ENCODE measurements around the gene FAM229B.
"Not testable (repeated sequence)": the region's sequence is repeated elsewhere in the genome, so short reads cannot be mapped to it uniquely, and the experiment has no call there.

Gene FAM229B

GRCh38 chr6:112106026-112106425, 18.6 kb downstream of the FAM229B start:
- H3K4me1 ChIP-seq (ENCODE audit: control insufficient read depth, insufficient read depth, low read length, poor library complexity, severe bottlenecking); H3K9me3 ChIP-seq (ENCODE audit: control insufficient read depth, low read length); H3K4me3 ChIP-seq (ENCODE audit: insufficient read depth, low read depth, low read length, poor library complexity, severe bottlenecking); DNase-seq; H3K36me3 ChIP-seq (ENCODE audit: control insufficient read depth, insufficient read depth, low read length); H3K27ac ChIP-seq (ENCODE audit: insufficient read depth, low read length, poor library complexity, severe bottlenecking); H3K27me3 ChIP-seq (replicated peaks; ENCODE audit: control insufficient read depth, insufficient read depth, low read length, poor library complexity, severe bottlenecking): not testable (repeated sequence)

- H3K36me3 ChIP-seq (ENCODE audit: control insufficient read depth, insufficient read depth, low read length) = no peaks in the 10 kb centered on the region
- no peaks in the 10 kb centered on the region for H3K4me1 ChIP-seq (ENCODE audit: control insufficient read depth, insufficient read depth, low read length, poor library complexity, severe bottlenecking)
- no peak for DNase-seq
- H3K4me3 ChIP-seq (ENCODE audit: insufficient read depth, low read depth, low read length, poor library complexity, severe bottlenecking) = no peak overlapping the region
- no peaks in the 10 kb centered on the region for H3K9me3 ChIP-seq (ENCODE audit: control insufficient read depth, low read length)
- H3K27ac ChIP-seq (ENCODE audit: insufficient read depth, low read length, poor library complexity, severe bottlenecking) = no peak overlapping the region
- H3K27me3 ChIP-seq (replicated peaks; ENCODE audit: control insufficient read depth, insufficient read depth, low read length, poor library complexity, severe bottlenecking) = no peaks in the 10 kb centered on the region
Measured at GRCh38 chr6:112106562-112106961, 19.2 kb downstream of the FAM229B start.

- no peaks in the 10 kb centered on the region for H3K4me1 ChIP-seq (ENCODE audit: control insufficient read depth, insufficient read depth, low read length, poor library complexity, severe bottlenecking)
- H3K36me3 ChIP-seq (ENCODE audit: control insufficient read depth, insufficient read depth, low read length) = no peaks in the 10 kb centered on the region
- H3K27me3 ChIP-seq (replicated peaks; ENCODE audit: control insufficient read depth, insufficient read depth, low read length, poor library complexity, severe bottlenecking) = peaks cover 3% of the 10 kb centered on the region
- DNase-seq = no peak
- no peak overlapping the region for H3K27ac ChIP-seq (ENCODE audit: insufficient read depth, low read length, poor library complexity, severe bottlenecking)
- no peak overlapping the region for H3K4me3 ChIP-seq (ENCODE audit: insufficient read depth, low read depth, low read length, poor library complexity, severe bottlenecking)
- no peaks in the 10 kb centered on the region for H3K9me3 ChIP-seq (ENCODE audit: control insufficient read depth, low read length)
Measured at GRCh38 chr6:112109262-112109661, 21.9 kb downstream of the FAM229B start.

GRCh38 chr6:112113431-112113830, 26.0 kb downstream of the FAM229B start:
- H3K4me3 ChIP-seq (ENCODE audit: insufficient read depth, low read depth, low read length, poor library complexity, severe bottlenecking) = no peak overlapping the region
- no peaks in the 10 kb centered on the region for H3K9me3 ChIP-seq (ENCODE audit: control insufficient read depth, low read length)
- no peak for DNase-seq
- no peaks in the 10 kb centered on the region for H3K36me3 ChIP-seq (ENCODE audit: control insufficient read depth, insufficient read depth, low read length)
- peaks cover 4% of the 10 kb centered on the region for H3K27me3 ChIP-seq (replicated peaks; ENCODE audit: control insufficient read depth, insufficient read depth, low read length, poor library complexity, severe bottlenecking)
- no peak overlapping the region for H3K27ac ChIP-seq (ENCODE audit: insufficient read depth, low read length, poor library complexity, severe bottlenecking)
- no peaks in the 10 kb centered on the region for H3K4me1 ChIP-seq (ENCODE audit: control insufficient read depth, insufficient read depth, low read length, poor library complexity, severe bottlenecking)

- peaks cover 4% of the 10 kb centered on the region for H3K27me3 ChIP-seq (replicated peaks; ENCODE audit: control insufficient read depth, insufficient read depth, low read length, poor library complexity, severe bottlenecking)
- no peak for DNase-seq
- H3K4me1 ChIP-seq (ENCODE audit: control insufficient read depth, insufficient read depth, low read length, poor library complexity, severe bottlenecking) = no peaks in the 10 kb centered on the region
- no peaks in the 10 kb centered on the region for H3K36me3 ChIP-seq (ENCODE audit: control insufficient read depth, insufficient read depth, low read length)
- H3K4me3 ChIP-seq (ENCODE audit: insufficient read depth, low read depth, low read length, poor library complexity, severe bottlenecking) = no peak overlapping the region
- no peaks in the 10 kb centered on the region for H3K9me3 ChIP-seq (ENCODE audit: control insufficient read depth, low read length)
- H3K27ac ChIP-seq (ENCODE audit: insufficient read depth, low read length, poor library complexity, severe bottlenecking) = no peak overlapping the region
Measured at GRCh38 chr6:112113918-112114317, 26.5 kb downstream of the FAM229B start.

GRCh38 chr6:112114577-112115223, 27.3 kb downstream of the FAM229B start:
- H3K4me1 ChIP-seq (ENCODE audit: control insufficient read depth, insufficient read depth, low read length, poor library complexity, severe bottlenecking) = no peaks in the 10 kb centered on the region
- H3K36me3 ChIP-seq (ENCODE audit: control insufficient read depth, insufficient read depth, low read length) = no peaks in the 10 kb centered on the region
- no peak overlapping the region for H3K4me3 ChIP-seq (ENCODE audit: insufficient read depth, low read depth, low read length, poor library complexity, severe bottlenecking)
- H3K27me3 ChIP-seq (replicated peaks; ENCODE audit: control insufficient read depth, insufficient read depth, low read length, poor library complexity, severe bottlenecking) = peaks cover 4% of the 10 kb centered on the region
- H3K27ac ChIP-seq (ENCODE audit: insufficient read depth, low read length, poor library complexity, severe bottlenecking) = no peak overlapping the region
- no peak for DNase-seq
- H3K9me3 ChIP-seq (ENCODE audit: control insufficient read depth, low read length) = no peaks in the 10 kb centered on the region

- Histone ChIP-seq H3K36me3 (ENCODE audit: control insufficient read depth, insufficient read depth, low read length) (no peaks in the 10 kb centered on the region), H3K9me3 (ENCODE audit: control insufficient read depth, low read length) (no peaks in the 10 kb centered on the region), H3K27ac (ENCODE audit: insufficient read depth, low read length, poor library complexity, severe bottlenecking) (no peak overlapping the region), H3K4me3 (ENCODE audit: insufficient read depth, low read depth, low read length, poor library complexity, severe bottlenecking) (no peak overlapping the region), H3K27me3 (replicated peaks; ENCODE audit: control insufficient read depth, insufficient read depth, low read length, poor library complexity, severe bottlenecking) (peaks cover 4% of the 10 kb centered on the region), H3K4me1 (ENCODE audit: control insufficient read depth, insufficient read depth, low read length, poor library complexity, severe bottlenecking) (no peaks in the 10 kb centered on the region)
- no peak for DNase-seq
Measured at GRCh38 chr6:112116221-112116620, 28.8 kb downstream of the FAM229B start.

GRCh38 chr6:112117554-112117953, 30.2 kb downstream of the FAM229B start:
- H3K27me3 ChIP-seq (replicated peaks; ENCODE audit: control insufficient read depth, insufficient read depth, low read length, poor library complexity, severe bottlenecking) = peaks cover 4% of the 10 kb centered on the region
- no peaks in the 10 kb centered on the region for H3K36me3 ChIP-seq (ENCODE audit: control insufficient read depth, insufficient read depth, low read length)
- H3K4me3 ChIP-seq (ENCODE audit: insufficient read depth, low read depth, low read length, poor library complexity, severe bottlenecking) = no peak overlapping the region
- H3K9me3 ChIP-seq (ENCODE audit: control insufficient read depth, low read length) = no peaks in the 10 kb centered on the region
- H3K4me1 ChIP-seq (ENCODE audit: control insufficient read depth, insufficient read depth, low read length, poor library complexity, severe bottlenecking) = no peaks in the 10 kb centered on the region
- H3K27ac ChIP-seq (ENCODE audit: insufficient read depth, low read length, poor library complexity, severe bottlenecking) = no peak overlapping the region
- DNase-seq = no peak

- H3K4me1 ChIP-seq (ENCODE audit: control insufficient read depth, insufficient read depth, low read length, poor library complexity, severe bottlenecking) = no peaks in the 10 kb centered on the region
- DNase-seq = no peak
- no peak overlapping the region for H3K4me3 ChIP-seq (ENCODE audit: insufficient read depth, low read depth, low read length, poor library complexity, severe bottlenecking)
- H3K36me3 ChIP-seq (ENCODE audit: control insufficient read depth, insufficient read depth, low read length) = no peaks in the 10 kb centered on the region
- H3K9me3 ChIP-seq (ENCODE audit: control insufficient read depth, low read length) = no peaks in the 10 kb centered on the region
- peaks cover 4% of the 10 kb centered on the region for H3K27me3 ChIP-seq (replicated peaks; ENCODE audit: control insufficient read depth, insufficient read depth, low read length, poor library complexity, severe bottlenecking)
- H3K27ac ChIP-seq (ENCODE audit: insufficient read depth, low read length, poor library complexity, severe bottlenecking) = no peak overlapping the region
Measured at GRCh38 chr6:112118034-112118433, 30.6 kb downstream of the FAM229B start.

- Histone ChIP-seq H3K27me3 (replicated peaks; ENCODE audit: control insufficient read depth, insufficient read depth, low read length, poor library complexity, severe bottlenecking) (no peaks in the 10 kb centered on the region), H3K4me3 (ENCODE audit: insufficient read depth, low read depth, low read length, poor library complexity, severe bottlenecking) (no peak overlapping the region), H3K9me3 (ENCODE audit: control insufficient read depth, low read length) (no peaks in the 10 kb centered on the region), H3K27ac (ENCODE audit: insufficient read depth, low read length, poor library complexity, severe bottlenecking) (no peak overlapping the region), H3K4me1 (ENCODE audit: control insufficient read depth, insufficient read depth, low read length, poor library complexity, severe bottlenecking) (no peaks in the 10 kb centered on the region), H3K36me3 (ENCODE audit: control insufficient read depth, insufficient read depth, low read length) (no peaks in the 10 kb centered on the region)
- DNase-seq = no peak
Measured at GRCh38 chr6:112122756-112123155, 35.4 kb downstream of the FAM229B start.
